DMS79 (cell line): ENCODE measurements around the gene PNMA5.

Experiments
- DNase-seq: peaks from one replicate; lab custom pipeline; 2025; lab: John Stamatoyannopoulos, UW

The PNMA5 gene

DNA sequence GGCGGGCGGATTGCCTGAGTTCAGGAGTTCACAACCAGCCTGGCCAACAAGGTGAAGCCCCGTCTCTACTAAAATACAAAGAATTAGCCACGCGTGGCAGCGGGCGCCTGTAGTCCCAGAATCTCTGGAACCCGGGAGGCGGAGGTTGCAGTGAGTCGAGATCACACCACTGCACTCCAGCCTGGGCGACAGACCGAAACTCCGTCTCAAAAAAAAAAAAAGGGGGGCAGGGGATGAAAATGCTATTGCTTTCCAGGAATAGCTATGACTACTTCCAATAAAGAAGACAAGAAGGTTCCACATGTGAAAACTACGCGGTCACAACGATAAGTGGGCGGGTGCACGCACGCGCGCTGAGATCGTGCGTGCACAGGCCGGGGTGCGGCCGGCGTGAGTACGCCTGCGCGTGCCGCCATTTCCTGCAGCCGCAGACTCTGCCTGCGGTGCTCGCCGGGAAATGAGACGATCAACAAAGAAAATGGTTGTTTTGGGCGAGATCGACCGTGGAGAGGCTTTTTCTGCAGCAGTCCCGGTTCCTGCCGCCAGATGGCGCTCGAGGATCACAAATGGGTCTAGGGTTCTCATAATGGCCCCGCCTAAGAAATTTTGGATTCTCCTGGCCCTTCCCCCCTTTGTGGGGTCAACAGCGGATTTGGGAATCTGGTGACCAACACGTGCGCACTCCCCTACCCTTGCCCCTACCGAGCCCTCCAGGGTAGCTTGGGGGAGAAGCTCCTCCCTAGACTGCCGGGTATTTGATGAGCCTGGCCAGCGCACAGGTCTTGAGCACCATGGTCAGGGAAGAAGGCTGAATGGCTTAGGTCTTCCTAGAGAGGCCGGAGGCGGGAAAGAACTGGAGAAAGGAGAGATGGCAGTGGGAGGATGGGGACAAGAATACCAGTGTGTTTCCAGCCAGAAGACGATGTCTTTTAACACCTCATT lies 35.1 kb downstream of the PNMA5 start:
- peak; percentile 46 for DNase-seq

- no peak for DNase-seq
Observed at GRCh38 chrX:152958047-152958446, 35.9 kb downstream of the PNMA5 start.

DNA sequence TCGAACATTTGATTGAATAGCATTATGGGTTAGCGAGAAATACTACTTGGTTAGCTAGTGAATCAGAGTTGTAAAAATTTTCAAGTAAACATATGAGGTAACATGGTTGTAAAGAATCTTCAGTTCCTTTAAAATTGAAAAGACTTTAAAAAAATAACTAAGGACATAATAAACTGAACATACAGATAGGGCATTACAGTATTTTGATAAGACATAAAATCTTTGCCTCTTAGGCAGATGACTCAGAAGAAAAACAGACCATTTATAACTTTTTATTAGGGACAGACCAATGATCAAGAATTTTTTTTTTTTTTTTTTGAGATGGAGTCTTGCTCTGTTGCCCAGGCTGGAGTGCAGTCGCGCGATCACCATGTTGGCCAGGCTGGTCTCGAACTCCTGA lies 43.1 kb downstream of the PNMA5 start:
- DNase-seq = no peak

DNA sequence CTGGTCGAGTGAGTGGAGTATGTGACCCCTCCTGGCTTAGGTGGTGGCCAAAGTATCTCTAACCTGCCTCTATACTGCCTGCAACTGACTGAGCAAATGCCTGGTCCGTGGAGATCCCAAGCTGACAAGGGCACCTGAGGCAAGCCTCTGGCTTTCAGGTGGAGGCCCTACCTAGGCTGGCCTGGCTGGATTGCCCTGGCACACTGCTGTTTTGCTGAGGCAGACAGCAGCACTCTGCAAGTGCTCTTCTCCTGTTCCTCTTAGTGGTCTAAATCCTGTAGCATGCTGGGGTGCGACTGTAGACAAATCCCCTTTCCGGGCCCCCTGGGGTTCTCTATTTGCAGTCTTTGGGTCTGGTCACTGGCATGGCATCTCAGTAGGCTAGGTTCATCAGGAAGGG lies 44.8 kb downstream of the PNMA5 start:
- no peak for DNase-seq

DNA sequence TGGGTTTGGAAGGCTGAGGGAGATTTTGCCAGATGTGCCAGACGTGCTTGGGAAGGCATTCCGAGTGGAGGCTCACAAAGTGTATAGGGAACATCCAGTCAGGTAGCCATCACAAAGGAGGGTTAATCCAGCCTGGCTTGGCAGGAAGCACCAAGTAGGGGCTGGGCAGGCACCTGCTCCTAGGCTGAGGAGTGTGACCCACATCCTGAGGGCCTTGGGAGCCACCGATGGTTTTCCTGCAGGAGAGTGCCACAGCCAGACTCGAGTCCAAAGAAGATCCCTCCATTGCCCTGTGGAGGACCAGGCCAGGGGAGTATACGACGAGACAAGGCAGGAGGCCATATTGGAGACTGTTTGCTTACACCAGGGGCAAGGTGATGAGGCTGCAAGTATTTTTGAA lies 47.2 kb downstream of the PNMA5 start:
- DNase-seq = no peak

- DNase-seq = no peak
Observed at GRCh38 chrX:152945021-152945979, 48.6 kb downstream of the PNMA5 start.

DNA sequence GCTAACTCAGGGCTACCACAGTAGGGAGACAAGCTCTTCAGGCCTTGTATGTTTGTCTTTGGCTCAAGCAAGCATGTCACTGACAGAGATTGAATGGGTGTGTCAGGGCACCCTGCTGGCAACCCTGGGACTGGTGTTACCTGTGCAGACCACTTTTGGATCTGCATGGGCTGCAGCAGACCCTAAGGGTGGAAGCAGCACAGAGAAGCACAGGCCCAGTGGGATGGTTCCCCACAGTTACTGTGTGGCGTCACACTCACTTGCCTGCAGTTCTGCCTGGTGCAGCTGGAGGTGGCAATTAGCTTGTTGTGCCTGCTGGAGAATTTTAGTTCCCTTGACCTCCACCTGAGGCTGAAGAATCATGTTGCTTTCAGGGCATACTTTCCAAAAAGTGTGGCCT lies 50.1 kb downstream of the PNMA5 start:
- DNase-seq = no peak

DNA sequence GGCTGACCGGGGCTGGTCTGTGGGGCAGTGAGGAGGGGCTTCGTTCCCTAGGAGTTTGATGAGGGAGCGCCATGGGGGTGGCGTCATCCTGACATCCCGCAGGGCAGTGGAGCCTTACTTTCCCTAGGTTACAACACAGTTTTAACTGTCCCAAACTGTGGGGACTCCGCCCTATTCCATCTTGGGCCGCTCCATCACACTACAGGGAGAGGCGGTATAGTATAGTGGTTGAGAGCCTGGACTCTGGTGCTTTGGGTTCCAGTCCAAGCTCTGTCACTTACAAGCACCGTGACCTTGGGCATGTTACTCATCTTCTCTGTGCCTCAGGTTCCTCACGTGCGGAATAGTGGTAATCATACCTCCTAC lies 51.9 kb downstream of the PNMA5 start:
- DNase-seq = no peak

DNA sequence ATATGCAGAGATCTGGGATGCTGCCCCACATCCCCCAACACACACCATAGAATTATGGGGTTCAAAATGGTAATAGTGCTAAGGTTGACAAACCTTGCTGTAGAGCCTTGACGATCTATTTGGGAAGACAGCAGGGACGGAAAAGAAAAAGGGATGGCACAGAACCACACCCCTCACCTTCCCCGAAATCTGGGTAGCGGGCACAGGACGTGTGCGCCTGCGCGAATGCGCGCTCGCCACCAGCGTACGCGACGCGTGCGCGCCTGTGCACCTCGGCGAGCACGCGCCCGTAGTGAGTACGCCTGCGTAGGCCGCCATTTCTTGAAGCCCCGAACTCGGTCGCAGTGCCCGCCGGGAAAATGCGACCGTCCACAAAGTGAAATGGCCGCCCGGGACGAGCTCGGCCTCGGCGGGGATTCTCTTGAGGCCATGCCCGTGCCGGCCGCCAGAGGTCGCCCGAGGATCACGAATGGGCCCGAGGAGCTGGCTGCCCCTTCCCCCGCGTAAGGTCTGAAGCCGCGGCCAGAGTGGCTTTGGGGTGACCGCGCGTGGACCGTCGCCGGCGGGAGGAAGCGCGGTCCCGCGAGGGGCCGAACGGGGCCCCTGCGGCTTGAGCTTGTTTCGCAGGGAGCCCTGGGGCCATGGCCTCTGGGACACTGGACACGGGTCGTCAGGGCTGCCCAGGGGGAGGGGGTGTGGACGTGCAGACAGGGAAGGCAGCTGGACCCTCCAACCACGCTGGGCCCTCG lies 52.4 kb downstream of the PNMA5 start:
- peak; percentile 73 for DNase-seq
